Retina (tissue), 1 donor: Measurements from ENCODE around the gene FAM120A.

Experiments used
- DNase-seq: peaks from one replicate; pipeline ENCODE4 v3.0.0-alpha.2; 2016

Gene FAM120A

GRCh38 chr9:93597871-93598646, 146.6 kb downstream of the FAM120A start:
- no peak for DNase-seq

DNA sequence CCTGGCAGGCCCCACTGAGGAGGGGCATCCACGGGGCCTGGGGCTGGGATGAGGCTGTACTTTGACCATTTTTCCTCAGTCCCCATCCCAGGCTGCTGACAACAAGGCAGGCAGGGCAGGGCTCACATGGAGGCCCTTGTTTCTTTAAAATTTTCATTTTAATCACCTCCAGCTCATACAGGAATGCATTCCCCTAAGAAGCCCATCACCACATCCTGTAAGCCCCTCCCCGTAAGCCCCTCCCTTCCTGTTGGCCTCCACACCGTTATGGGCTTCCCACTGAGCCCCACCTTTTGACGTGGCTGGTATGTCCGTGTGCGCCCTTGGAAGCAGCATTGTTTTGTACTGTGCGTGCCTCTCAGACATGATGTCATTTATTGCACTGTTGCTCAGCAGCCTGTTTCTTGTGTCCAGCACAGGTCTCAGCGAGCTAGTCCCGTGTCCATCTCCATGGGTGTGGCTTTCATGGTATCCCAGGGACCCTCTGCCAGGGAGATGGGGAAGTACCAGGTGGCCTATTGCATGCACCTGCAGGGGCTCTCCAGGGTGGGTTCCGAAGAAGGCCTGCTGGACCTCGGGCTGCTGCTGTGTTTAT, 147.3 kb downstream of the FAM120A start:
- no peak for DNase-seq

DNA sequence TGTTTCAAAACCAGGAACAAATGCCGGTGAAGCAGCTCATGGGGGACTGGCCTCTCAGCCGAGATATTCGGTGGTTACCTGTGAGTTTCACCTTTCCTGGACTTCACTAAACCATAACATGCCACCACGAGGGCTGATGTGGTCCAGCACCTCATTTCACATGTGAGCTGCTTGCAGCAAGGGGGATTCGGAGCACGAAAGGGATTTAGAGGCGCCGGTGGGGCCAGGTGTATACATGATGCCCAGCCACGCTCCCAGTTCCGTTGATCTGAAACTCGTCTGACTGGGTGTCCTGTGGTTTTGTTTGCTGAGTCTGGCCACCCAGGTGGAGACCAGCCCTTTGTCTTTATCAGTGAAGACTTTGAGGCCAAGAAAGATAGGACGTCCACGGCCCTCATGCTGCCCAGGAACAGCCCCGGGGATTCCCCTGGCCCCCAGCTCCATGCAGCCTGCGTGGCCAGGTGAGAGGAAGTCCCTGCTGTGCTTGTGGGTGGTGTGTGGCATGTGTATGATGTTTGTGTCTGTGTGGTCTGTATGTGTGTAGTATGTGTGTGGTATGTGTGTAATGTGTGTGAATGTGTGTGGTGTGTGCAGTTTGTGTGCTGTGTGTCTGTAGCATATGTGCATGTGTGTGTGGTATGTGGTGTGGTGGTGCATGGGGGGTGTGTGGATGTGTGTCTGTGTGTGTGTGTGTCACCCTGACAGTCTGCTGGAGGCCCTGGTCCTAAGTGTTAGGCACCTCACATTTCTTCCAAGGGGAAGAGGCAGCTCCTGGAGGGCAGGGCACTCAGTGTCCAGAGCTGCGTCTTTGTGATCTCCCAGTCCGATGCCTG, 148.3 kb downstream of the FAM120A start:
- no peak for DNase-seq

- DNase-seq = no peak
These were observed 149.0 kb downstream of the FAM120A start for GRCh38 chr9:93600504-93600903.

GRCh38 chr9:93601063-93601462, 149.6 kb downstream of the FAM120A start:
- DNase-seq = no peak

DNA sequence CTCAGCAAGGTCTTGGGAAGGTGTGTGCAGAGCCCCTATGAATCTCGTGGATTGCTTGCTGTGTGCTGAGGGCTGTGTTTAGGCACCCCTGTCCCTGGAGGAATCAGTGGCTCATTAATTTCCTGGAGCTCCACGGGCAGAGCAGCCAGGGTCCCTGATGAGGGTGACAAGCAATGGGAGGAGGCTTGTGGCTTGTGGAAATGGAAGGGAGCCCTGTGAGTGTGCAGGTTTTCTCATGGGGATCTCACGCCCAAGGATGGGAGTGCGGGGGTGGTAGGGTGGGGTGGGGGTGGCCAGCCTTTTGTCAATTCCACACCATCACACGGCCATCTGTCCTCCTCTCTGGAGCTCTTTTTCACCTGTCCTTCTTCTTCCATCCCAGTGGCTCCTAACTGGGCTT, 150.2 kb downstream of the FAM120A start:
- no peak for DNase-seq

GRCh38 chr9:93603011-93603410, 151.5 kb downstream of the FAM120A start:
- no peak for DNase-seq

GRCh38 chr9:93603906-93604326, 152.4 kb downstream of the FAM120A start:
- no peak for DNase-seq

- DNase-seq = no peak
These were observed 154.7 kb downstream of the FAM120A start for GRCh38 chr9:93606187-93606586.

DNA sequence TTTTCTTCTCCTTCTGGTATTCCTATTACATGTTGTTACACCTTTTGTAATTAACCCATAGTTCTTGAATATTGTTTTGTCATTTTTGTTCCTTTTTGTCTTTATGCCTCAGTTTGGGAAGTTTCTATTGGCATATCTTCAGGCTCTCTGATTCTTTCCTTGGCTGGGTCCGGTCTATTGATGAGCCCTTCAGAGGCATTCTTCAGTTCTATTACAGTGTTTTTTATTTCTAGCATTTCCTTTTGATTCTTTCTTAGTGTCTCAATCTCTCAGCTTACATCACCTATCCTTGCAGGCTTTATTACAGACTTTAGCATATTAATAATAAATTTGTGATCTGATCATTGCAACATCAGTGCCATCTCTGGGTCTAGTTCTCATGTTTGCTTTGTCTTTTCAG, 158.7 kb downstream of the FAM120A start:
- DNase-seq = no peak

- DNase-seq = no peak
These were observed 160.7 kb downstream of the FAM120A start for GRCh38 chr9:93612052-93612795.

- no peak for DNase-seq
These were observed 161.3 kb downstream of the FAM120A start for GRCh38 chr9:93612796-93613154.

- DNase-seq = no peak
These were observed 161.7 kb downstream of the FAM120A start for GRCh38 chr9:93613174-93613573.

- DNase-seq = no peak
These were observed 162.3 kb downstream of the FAM120A start for GRCh38 chr9:93613791-93614190.

- DNase-seq = no peak
These were observed 163.5 kb downstream of the FAM120A start for GRCh38 chr9:93614830-93615468.
